ENCODE measurements around the gene NOVA1.
A peak's percentile ranks its signal among the peaks of the same experiment; 100 is the strongest.
"Not testable (repeated sequence)": the region's sequence is repeated elsewhere in the genome, so short reads cannot be mapped to it uniquely, and the experiment has no call there.

Gene NOVA1, protein sequence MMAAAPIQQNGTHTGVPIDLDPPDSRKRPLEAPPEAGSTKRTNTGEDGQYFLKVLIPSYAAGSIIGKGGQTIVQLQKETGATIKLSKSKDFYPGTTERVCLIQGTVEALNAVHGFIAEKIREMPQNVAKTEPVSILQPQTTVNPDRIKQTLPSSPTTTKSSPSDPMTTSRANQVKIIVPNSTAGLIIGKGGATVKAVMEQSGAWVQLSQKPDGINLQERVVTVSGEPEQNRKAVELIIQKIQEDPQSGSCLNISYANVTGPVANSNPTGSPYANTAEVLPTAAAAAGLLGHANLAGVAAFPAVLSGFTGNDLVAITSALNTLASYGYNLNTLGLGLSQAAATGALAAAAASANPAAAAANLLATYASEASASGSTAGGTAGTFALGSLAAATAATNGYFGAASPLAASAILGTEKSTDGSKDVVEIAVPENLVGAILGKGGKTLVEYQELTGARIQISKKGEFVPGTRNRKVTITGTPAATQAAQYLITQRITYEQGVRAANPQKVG

DNA sequence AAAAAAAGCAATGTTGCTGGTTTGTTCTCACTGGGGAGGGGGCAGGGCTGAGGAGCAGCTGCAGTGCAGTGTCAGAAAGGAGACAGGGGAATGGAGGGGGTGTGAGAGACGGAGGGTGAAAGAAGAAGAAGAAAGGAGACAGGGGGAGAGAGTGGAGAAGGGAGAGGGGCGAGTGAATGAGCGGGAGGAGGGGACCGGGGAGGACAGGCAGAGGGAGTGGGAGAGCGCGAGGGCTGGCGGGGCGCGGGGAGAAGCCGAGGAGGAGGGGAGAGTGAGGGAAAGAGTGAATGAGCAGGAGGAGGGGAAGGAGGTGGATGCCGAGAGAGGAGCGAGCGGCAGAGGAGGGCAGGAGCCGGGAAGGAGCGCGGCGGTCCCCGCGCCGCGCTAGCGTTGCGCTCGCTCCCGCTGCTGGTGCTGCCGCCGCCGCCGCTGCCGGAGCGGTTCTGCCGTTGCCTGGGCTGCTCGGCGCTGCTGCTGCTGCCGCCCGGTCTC lies at the start of gene NOVA1:
TSS of gene NOVA1 (minus strand) at position 445 of the 492 bp plus-strand sequence. CDS start 597 bp downstream, outside the sequence.
- DNase-seq = peak; percentile 41

DNA sequence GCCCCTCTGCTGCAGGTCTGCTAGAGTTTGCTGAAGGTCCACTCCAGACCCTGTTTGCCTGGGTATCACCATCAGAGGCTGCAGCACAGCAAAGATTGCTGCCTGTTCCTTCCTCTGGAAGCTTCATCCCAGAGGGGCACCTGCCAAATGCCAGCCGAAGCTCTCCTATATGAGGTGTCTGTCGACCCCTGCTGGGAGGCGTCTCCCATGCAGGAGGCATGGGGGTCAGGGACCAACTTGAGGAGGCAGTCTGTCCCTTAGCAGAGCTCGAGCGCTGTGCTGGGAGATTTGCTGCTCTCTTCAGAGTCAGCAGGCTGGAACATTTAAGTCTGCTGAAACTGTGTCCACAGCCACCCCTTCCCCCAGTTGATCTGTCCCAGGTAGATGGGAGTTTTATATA lies 47.2 kb upstream of the NOVA1 start:
- DNase-seq = not testable (repeated sequence)

DNA sequence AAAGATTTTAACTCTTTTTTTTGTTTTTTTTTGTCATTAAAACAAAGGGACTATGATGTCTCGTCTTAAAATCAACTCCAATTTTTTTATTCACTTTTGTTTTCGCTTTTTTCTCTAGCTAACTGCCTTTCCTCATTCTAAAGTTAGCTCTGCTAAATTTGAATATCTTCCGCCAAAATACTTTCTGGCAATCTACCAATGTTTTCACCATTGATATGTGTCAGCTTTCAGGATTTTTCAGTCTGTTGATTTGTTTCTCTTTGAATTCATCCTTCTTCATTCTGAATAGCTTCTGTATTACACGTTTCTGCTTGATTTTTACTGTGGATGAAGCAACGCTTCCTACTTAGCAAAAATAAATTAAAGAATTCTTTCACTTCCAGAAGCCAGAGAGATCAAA lies 38.7 kb upstream of the NOVA1 start:
- no peak for DNase-seq

DNA sequence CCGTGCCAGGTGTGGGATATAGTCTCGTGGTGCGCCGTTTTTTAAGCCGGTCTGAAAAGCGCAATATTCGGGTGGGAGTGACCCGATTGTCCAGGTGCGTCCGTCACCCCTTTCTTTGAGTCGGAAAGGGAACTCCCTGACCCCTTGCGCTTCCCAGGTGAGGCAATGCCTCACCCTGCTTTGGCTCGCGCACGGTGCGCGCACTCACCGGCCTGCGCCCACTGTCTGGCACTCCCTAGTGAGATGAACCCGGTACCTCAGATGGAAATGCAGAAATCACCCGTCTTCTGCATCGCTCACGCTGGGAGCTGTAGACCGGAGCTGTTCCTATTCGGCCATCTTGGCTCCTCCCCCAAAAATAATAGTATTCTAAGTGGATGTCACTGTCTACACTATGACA lies 37.1 kb upstream of the NOVA1 start:
- DNase-seq = not testable (repeated sequence)

DNA sequence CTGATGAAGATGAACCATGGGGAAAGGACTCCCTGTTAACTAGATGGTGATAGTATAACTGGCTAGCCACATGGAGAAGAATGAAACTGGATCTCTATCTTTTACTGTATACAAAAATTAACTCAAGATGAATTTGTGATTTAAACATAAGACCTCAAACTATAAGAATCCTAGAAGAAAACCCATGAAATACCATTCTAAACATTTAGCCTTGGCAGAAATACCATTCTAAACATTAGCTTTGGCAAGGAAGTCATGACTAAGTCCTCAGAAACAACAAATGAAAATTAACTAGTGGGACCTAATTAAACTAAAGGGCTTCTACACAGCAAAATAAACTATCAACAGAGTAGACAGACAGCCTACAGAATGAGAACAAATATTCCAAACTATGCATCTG lies 28.4 kb upstream of the NOVA1 start:
- no peak for DNase-seq

DNA sequence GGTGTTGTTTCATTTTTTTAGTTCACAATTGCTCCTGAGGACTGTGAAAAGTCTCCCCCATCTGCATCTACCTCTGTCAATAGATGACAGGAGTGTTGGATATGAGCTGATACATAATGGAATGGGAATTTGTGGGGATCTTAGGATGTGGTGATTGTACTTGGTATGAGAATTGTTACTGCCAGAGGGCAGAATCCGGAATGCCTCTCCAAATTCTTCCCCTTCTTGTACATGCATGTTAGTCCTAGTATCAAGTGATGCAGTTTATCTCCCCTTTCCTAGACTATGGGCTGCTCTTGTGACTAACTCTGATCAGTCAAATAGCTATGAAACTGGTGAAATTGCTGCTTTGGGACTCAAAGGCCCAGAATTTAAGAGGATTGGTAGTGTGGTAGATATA lies 24.8 kb upstream of the NOVA1 start:
- DNase-seq = no peak

DNA sequence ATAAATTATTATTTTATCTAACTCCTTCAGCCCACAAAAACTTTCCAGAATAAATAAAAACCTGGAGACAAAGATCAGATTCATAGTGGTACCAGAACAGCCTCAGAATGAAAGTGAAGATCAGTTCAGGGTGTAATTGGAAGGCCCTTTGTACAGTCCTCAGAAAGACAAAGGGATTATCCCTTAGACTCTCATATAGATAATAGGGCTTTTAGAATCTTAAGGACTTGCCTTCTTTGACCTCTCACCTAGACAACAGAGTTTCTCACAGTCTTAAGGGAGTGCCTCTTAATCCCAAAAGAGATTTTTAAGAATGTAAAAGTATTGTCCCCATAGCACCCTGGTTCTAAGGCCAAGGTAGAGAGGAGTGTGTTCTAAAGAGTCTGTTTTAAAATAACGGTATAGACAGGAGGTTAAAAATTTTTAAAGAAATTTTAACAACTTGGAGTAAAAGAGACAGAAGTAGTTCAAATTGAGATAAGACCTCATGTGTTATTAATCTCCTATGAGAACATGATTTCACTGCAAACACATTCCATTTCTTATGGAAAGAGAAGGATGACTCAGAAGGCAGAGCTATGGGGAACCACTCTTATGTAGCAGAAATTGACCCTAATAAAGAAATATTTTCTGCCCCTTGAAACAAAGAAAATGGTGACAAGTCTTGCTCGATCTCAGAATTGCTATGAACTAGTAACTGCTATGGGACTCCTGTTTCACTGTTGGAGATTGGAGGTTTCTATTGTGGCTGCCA lies 24.2 kb upstream of the NOVA1 start:
- no peak for DNase-seq

DNA sequence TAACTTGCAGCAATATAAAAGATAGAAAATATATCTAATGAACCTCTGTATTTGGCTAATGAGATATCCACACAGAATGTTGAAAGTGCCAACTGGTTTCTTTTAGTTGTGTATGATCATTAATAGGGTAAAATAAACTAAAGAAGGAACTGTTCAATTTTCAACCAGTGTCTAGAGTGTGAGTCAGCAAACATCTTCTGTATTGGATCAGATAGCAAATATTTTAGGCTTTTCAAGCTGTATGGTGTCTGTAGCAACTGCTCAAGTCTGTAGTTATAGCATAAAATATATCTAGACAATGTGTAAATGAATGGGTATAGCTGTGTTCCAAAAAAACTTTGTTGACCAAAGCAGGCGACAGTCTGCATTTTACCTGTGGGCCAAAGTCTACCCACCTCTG lies 23.5 kb upstream of the NOVA1 start:
- no peak for DNase-seq

DNA sequence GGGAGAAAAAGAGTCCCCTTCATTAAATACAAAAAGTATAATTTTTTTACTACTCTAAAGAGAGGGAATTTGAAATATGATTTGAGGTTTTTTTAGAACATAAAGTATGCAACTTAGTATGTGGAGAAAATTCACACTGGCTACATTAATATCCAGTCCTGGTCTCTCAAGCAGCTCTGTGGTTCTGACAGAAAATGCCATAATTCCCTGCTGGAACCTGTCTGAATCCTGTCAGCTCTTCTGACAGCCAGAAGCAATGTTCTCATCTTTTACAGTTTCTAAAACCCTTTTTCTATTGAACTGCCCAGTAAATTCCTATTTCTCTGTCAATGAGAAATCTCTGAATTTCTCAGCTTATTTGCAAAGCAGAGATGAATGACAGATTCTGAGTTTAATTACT lies 13.4 kb upstream of the NOVA1 start:
- no peak for DNase-seq

DNA sequence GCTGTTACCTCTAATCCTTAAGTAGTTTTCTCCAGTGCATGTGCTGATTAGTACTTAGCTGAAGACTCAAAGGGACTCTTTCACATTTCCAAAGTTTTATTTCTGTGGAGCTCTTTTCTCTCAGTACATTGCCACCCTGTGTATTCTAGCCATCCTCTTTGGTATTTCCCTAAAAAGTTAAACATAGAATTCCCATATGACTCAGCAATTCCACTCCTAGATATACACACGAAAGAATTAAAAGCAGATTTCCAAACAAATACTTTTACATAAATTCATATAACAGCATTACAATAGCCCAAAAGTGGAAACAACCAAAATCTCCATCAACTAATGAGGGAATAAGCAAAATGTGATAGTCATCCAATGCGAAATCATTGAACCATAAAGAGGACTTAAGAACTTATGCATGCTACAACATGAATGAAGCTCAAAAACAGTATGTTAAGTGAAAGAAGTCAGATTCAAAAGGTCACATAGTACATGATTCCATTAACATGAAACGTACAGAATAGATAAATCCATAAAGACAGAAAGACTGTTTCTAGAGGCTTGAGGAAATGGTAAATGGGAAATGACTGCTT lies 9.0 kb upstream of the NOVA1 start:
- DNase-seq = no peak

DNA sequence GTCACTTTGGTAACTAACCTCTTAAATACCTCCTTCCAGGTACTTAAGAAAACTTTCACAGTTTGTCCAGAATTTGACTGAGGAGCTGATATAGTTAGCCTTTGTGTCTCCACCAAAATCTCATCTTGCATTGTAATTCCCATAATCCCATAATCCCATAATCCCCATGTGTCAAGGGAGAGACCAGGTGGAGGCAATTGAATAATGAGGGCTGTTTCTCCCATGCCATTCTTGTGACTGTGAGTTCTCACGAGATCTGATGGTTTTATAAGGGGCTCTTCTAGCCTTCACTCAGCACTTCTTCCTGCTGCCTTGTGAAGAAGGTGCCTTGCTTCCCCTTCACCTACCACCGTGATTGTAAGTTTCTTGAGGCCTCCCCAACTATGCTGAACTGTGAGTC lies 7.8 kb upstream of the NOVA1 start:
- DNase-seq = no peak

DNA sequence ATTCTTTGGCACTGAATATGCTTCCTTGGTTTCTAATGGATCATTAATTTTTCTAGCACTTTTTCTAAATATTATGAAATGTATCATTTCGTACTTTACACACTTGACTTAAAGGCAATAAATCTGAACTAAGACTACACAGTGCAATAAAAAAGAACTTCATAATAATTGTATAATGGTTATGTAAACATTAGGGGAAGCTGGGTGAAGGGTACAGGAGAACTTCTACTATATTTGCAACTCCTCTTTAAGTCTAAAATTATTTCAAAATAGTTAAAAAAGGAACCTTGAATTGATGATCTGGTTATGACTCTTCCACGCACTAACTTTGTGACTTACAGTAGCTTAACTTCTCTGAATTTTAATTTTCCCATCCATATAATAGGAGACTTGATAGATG lies 5.1 kb upstream of the NOVA1 start:
- no peak for DNase-seq

DNA sequence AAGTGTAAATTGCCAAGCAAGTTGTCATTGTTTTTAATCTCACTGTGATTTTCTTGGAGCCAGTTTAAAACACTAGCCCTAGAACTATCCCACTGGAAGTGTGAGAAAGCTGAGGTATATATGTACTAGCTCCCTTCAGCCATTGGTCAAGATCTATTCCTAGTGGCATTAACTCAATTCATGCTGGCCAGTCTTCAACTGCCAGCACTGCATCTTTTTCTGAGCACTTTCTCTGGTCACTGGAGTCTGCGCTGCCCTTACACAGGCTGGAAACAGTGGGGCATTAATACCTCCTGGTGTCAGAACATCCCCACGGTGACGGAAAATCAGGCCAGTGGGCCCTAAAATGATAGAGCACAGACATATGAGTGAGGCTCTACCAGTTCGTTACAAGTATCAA lies 4.0 kb upstream of the NOVA1 start:
- no peak for DNase-seq

DNA sequence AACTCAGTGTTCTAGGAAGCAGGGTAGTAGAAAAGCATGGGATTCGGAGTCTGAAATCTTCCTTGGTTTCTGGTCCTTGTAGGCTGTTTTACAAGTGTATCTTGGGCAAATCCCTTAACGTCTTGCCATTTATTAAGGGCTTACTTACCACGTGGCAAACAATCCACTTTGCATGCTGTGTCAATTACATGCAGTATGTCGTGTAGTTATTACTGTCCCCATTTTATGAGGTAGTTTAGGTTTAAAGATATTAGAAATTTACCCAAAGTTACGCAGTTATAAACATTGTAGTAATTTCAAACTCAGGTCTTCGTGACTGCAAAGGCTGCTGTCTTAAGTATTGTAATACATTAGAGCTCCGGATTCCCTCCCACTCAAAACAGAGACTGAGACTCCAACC lies 1.5 kb upstream of the NOVA1 start:
- DNase-seq = no peak

DNA sequence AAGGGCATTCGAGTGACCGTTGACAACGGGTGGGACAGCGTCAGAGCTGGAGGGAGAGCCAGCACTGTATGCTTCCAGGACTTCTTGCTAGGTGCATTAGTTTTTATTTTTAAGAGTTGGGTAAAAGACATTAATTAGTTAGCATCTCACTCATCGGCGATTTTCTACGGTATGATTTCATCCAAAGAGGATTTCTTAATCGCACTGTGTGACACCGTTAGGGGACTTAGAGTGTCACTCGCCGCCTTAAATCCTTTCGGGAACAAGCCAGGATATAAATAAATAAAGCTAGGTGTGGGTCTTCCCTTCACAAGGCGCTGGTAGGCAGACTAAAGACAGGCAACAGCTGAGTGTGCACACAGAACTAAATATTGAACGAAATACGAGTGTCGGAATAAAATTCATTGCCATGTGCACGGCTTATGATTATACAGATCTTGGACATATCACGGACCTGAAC lies 869 bp upstream of the NOVA1 start:
- DNase-seq = peak; percentile 16

DNA sequence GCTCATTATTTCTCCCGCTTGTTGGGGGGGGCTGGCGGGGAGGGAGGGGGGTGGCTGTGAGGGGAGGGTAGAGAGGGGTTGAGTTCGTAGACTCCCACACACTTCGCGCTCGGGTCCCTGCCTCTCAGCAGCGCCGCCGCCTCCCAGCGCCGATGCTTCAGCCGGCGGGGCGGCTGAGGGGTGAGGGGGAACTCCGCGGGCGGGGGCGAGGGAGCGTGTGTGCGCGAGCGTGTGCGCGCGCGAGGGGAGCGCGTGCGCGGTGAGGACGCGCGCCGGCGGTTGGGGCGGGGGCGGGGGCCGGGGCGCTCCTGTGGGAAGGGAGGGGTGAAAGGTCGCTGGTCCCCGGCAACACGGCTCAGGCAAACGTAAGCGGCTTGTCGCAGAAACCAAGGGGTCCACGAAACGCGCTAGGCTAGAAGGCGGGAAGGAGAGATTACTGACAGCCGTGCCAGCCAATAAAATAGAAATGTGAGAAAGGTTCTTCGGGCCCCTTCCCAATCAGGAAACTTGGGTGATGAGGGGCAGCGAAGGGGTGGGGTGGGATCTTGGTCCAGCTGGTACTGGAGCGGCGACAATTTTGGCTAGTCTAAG lies 343 bp upstream of the NOVA1 start:
- DNase-seq = peak; percentile 78

DNA sequence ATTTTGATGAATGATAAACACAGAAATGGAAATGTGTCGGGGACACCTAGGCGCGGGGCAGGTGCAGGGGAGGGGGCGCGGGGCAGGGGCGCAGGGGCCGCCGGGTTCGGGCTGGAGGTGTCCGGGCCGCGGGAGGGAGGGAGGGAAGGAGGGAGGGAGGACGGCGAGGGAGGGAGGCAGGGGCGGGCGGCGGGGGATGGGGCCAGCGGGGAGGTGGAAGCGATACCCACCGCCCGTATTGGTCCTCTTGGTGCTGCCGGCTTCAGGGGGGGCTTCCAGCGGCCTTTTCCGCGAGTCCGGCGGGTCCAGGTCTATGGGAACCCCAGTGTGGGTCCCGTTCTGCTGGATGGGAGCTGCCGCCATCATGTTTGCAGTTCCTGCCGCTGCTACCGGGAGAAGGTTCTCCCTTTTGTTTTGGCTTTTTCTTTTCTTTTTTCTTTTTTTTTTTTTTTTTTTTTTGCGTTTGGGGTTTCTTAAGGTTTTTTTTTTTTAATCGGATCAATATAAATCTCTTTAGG lies 703 bp downstream of the NOVA1 start:
- DNase-seq = no peak

DNA sequence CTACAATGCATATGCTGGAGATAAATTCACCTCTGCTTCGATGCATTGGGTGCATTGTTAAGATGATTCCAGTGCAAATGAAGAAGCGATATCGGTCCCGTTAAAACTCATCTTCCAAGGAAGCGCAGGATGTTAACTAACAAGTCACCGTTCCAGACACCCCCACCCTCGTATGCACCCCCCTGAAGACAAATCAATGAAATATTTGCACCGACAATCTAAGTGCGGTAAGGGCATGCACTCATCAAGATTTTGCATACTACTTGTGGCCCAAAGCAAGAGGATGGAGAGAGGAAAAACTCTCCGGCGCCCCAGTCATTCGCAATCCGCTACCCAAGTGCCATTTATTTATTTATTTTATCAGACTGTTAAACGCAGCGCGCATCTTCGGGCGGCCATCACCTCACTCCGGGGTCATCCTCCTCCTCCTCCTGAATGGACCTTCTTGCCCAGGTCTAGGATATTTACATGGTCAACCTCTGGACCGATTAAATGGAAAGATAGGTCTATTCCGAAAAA lies 1.2 kb downstream of the NOVA1 start:
- DNase-seq = peak; percentile 14

DNA sequence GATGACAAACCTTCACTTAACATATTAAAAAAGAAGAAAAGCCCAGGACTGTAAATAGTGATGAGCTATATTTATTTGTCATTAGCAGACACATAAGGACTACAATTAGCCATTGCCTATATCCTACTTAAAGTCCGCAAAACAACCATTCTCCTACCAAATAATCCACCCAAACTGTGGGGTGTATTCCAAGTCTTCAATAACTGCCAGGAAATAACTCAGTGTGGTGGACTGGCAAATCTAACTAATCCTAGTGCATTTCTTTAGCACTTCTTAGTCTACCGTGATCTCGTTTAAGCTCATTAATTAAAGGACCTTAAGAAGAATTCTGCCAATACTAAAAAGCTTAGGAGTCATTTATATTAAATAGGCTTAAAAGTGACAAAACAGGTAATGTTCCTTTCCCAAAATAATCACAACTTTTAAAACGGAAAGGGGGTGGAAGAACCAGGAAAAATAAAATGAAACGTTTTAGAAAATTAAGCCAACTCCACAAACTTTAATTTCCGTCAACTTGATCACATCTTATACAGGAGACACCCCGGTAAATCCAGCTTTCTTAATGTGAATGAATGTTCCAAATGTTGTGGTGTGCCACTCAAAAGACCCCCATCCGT lies 1.8 kb downstream of the NOVA1 start:
- DNase-seq = no peak

DNA sequence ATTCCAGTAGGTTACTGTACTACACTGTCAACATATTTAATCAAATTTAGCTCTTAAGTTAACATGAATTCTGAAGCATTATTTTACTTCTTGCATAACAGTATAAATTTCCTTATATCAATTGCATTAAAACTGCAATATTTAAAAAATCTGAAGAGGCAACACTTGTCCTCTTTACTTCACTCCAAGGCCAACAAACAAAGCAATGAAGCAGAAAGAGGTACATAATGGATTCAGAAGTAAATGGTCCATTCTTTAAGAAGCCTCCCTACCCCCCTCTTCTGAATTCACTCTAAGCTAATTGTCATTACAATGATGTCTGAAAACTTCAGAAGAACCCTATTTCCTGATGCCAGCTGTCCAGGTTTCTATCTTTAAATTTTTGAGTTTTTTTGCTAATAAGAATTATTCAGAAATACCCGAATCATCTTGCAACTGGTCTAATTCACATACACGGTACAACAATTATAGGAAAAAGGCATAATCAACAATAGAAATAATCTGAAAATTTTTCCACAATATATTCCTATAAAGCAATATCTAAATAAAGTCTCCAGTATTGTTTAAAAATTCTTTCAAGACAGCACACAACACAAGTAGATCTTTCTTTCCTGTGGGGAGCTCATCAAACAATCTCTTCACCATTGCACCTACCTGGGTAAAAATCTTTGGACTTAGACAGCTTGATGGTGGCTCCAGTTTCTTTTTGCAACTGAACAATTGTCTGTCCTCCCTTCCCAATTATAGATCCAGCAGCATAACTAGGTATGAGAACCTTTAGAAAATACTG lies 2.9 kb downstream of the NOVA1 start:
- DNase-seq = no peak

DNA sequence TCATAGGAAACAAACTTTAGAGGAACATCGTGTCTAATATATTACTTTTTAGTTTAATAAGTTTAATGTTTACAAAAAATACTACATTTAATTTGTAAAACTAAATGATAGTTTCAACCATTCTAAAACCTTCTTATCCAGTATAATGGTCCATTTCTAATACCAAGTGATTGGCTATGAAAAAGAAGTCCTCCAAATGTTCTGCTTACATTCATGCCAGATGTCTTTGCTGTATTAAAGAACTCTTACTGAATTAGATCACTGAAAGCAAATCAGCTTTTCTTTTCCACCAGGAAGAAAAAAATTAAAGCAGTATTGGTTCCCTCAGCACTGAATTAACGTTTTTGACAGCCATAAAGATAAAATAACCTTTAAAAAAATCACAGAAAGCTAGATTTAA lies 3.7 kb downstream of the NOVA1 start:
- no peak for DNase-seq
